Measurements from ENCODE around the gene RPS6KA2. TPM values are rescaled to one million over a fixed set of nuclear protein-coding genes. Genes with fewer than 3 reads are reported as not detected.

The RPS6KA2 gene
- total and polyA plus RNA-seq, 2 donors (not counting 3 experiments of a cell fraction or from before 2014, with no cell fraction given) = 54.5 to 75.8 TPM

DNA sequence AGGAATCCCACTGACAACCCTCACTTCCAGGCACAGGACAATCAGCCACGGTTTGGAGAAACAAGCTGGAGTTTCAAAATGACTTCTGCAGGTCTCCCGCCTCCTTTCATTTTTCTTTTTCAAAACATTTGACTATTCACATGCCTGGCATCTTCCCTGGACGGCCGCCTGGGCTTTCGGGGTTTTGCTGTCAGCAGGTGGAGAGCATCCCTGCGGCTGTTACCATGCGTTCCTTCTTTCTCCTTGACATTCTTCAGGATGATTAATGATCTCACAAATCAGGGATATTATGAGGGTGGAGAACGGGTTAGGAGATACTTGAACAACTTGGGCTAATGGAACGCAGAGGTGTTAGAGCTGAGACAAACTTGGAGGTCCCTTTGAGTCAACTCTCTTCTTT lies 101.5 kb downstream of the RPS6KA2 start:
- H2AFZ ChIP-seq (ENCODE audit: low read depth, low read length) = no peak overlapping the region
- no peak overlapping the region for H3K4me2 ChIP-seq (ENCODE audit: insufficient read depth, low read length)
- CTCF ChIA-PET = interaction anchor here (1.8 kb wide), 1 partner anchor 9 kb away, joined by 5 read pairs; no protein-coding TSS in a partner anchor
- dilution Hi-C loops (cut with MboI; ENCODE audit: extremely low pct_ligation_motif_present, low sequenced_read_pairs) (no loop called here), intact Hi-C loops (cut with micrococcal nuclease) (no loop called here)
- BruUV-seq (replicated peaks) = no TSS peak
- no peak for DNase-seq (ENCODE audit: low read depth, low spot score)
- no peak for TF ChIP-seq FOS (IDR thresholded peaks at IDR 0.05; ENCODE audit: borderline replicate concordance, insufficient read depth, low read length)
- TF ChIP-seq, protein P1, sequence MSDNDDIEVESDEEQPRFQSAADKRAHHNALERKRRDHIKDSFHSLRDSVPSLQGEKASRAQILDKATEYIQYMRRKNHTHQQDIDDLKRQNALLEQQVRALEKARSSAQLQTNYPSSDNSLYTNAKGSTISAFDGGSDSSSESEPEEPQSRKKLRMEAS (IDR thresholded peaks at IDR 0.05; ENCODE audit: insufficient read depth, insufficient read length) = no peak
- TF ChIP-seq EZH2 (IDR thresholded peaks at IDR 0.05; ENCODE audit: borderline replicate concordance, low read depth, low read length, severe bottlenecking) = no peak
- TF ChIP-seq JUN (IDR thresholded peaks at IDR 0.05; ENCODE audit: borderline replicate concordance, insufficient read depth, insufficient read length, low read depth) = no peak
- no peak for TF ChIP-seq POLR2A (IDR thresholded peaks at IDR 0.05; ENCODE audit: low read depth, low read length)
- TF ChIP-seq GATA2 (IDR thresholded peaks at IDR 0.05; ENCODE audit: insufficient read depth, insufficient read length, low read depth, low read length) = no peak
- no peak for TF ChIP-seq MYC (IDR thresholded peaks at IDR 0.05; ENCODE audit: low read depth, low read length)
- no peak for TF ChIP-seq POLR2AphosphoS5 (IDR thresholded peaks at IDR 0.05; ENCODE audit: insufficient read depth, low read depth, low read length)
- TF ChIP-seq, protein P2, sequence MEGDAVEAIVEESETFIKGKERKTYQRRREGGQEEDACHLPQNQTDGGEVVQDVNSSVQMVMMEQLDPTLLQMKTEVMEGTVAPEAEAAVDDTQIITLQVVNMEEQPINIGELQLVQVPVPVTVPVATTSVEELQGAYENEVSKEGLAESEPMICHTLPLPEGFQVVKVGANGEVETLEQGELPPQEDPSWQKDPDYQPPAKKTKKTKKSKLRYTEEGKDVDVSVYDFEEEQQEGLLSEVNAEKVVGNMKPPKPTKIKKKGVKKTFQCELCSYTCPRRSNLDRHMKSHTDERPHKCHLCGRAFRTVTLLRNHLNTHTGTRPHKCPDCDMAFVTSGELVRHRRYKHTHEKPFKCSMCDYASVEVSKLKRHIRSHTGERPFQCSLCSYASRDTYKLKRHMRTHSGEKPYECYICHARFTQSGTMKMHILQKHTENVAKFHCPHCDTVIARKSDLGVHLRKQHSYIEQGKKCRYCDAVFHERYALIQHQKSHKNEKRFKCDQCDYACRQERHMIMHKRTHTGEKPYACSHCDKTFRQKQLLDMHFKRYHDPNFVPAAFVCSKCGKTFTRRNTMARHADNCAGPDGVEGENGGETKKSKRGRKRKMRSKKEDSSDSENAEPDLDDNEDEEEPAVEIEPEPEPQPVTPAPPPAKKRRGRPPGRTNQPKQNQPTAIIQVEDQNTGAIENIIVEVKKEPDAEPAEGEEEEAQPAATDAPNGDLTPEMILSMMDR (IDR thresholded peaks at IDR 0.05; ENCODE audit: extremely low read depth in 1 of 2, insufficient read depth in 1 of 2, low read depth in 1 of 2, low read length in 2 of 2) = no peak
- H3K4me1 ChIP-seq (ENCODE audit: control insufficient read depth, extremely low read depth, insufficient read depth, low read length) = no peaks in the 10 kb centered on the region
- H3K27ac ChIP-seq (ENCODE audit: insufficient read depth, low read depth, low read length) = no peak overlapping the region
- H3K9me1 ChIP-seq (replicated peaks; ENCODE audit: control insufficient read depth, extremely low read depth, insufficient read depth, low read length) = no peaks in the 10 kb centered on the region
- H4K20me1 ChIP-seq (replicated peaks; ENCODE audit: control insufficient read depth, extremely low read depth, insufficient read depth, low read length) = no peaks in the 10 kb centered on the region
- POLR2A ChIA-PET = no interaction called here
- no peak overlapping the region for H3K9ac ChIP-seq (replicated peaks; ENCODE audit: extremely low read depth, insufficient read depth, low read length)
- no peaks in the 10 kb centered on the region for H3K9me3 ChIP-seq (replicated peaks; ENCODE audit: control insufficient read depth, insufficient read depth, low read length)
- peaks cover 0 to 22% of the 10 kb centered on the region in 2 experiments for H3K36me3 ChIP-seq (ENCODE audit: control insufficient read depth in 2 of 2, extremely low read depth in 1 of 2, insufficient read depth in 2 of 2, low read length in 2 of 2)
- H3K79me2 ChIP-seq (ENCODE audit: control insufficient read depth, insufficient read depth, low read length) = no peaks in the 10 kb centered on the region
- H3K4me3 ChIP-seq (replicated peaks in 1 of 3; ENCODE audit: insufficient read depth in 1 of 3, low read depth in 1 of 3, low read length in 3 of 3) = no peak overlapping the region
- H3K27me3 ChIP-seq (ENCODE audit: control insufficient read depth in 2 of 2, insufficient read depth in 2 of 2, low read length in 2 of 2) = no peaks in the 10 kb centered on the region
- FAIRE-seq = no peak

Measured in endothelial cell of umbilical vein (primary cell).